HCT116 (cell line): ENCODE measurements around the gene CDKAL1. TPM values are rescaled to one million over a fixed set of nuclear protein-coding genes. Genes with fewer than 3 reads are reported as not detected.
A peak's percentile ranks its signal among the peaks of the same experiment; 100 is the strongest.
"Not testable (repeated sequence)": the region's sequence is repeated elsewhere in the genome, so short reads cannot be mapped to it uniquely, and the experiment has no call there.

ENCODE experiments used
- ATAC-seq: fragments of 200-7000 bp; cut with Tn5 transposase; 2 replicates; pipeline ENCODE4 v1.9.1; 2020; ENCODE audit warnings: mild to moderate bottlenecking, moderate library complexity
- BruUV-seq: library from RNA; stranded (reverse); fragments of 400-500 nt; replicated peaks from 2 replicates; lab custom pipeline; 2021; lab: Mats Ljungman, UMichigan
- CTCF ChIA-PET: fragments of 300-600 bp; sonication (Branson Sonifier 250); formaldehyde crosslinking; loops from one replicate; lab custom pipeline; 2021; ENCODE audit warnings: antibody characterized with exemption; lab: Charles Lee
- POLR2A ChIA-PET: fragments of 300-600, 350-600 bp; sonication (Branson Sonifier 250); formaldehyde crosslinking; loops from one replicate; lab custom pipeline; 2021; ENCODE audit warnings: antibody characterized with exemption; lab: Charles Lee
- RAD21 ChIA-PET, 2 experiments: fragments of 300-600 bp; sonication (Branson Sonifier 250); formaldehyde crosslinking; loops; one replicate each; lab custom pipeline; 2023; ENCODE audit warnings: low total read pairs in 2 of 2; ENCODE audit not compliant: uncharacterized antibody in 2 of 2, unreplicated experiment in 2 of 2, low non-redundant PET in 1 of 2; lab: Charles Lee
- DNase-seq: peaks from one replicate; pipeline ENCODE4 v3.0.0-alpha.2; 2010; ENCODE audit warnings: low read depth, low spot score
- H2AFZ ChIP-seq: fragments of 200-600 bp; shearing (Covaris generic), sonication (generic); 2 replicates; pipeline ENCODE4 v1.6.1; 2017; ENCODE audit warnings: low read depth, mixed run types, mixed read lengths, antibody characterized with exemption, low read length; ENCODE audit not compliant: poor library complexity, severe bottlenecking
- H3K27ac ChIP-seq: 2 replicates; pipeline ENCODE4 v1.5.1; 2012; ENCODE audit warnings: low read depth, low read length
- H3K27me3 ChIP-seq: fragments of 200-600 bp; sonication (generic); 2 replicates; pipeline ENCODE4 v1.6.1; 2016; ENCODE audit warnings: mixed run types, low read length, mixed read lengths; ENCODE audit not compliant: insufficient read depth
- H3K36me3 ChIP-seq, 2 experiments: fragments of 200-500 bp in 1 of 2; fragments of 200-600 bp in 1 of 2; sonication (Bioruptor generic) in 1 of 2; sonication (generic) in 1 of 2; 2 replicates each; pipeline versions ENCODE4 v1.5.1 to v1.6.1; 2014 to 2016; ENCODE audit warnings: low read length in 2 of 2, inconsistent platforms in 1 of 2, mixed read lengths in 1 of 2, mixed run types in 1 of 2; ENCODE audit not compliant: insufficient read depth in 2 of 2, control insufficient read depth in 1 of 2
- H3K4me1 ChIP-seq, 2 experiments: fragments of 200-600 bp in 1 of 2; sonication (generic) in 1 of 2; 2 replicates each; pipeline versions ENCODE4 v1.5.1 to v1.6.1; 2012 to 2017; ENCODE audit warnings: low read length in 2 of 2, inconsistent platforms in 1 of 2, mild to moderate bottlenecking in 1 of 2, mixed read lengths in 1 of 2, mixed run types in 1 of 2, moderate library complexity in 1 of 2; ENCODE audit not compliant: insufficient read depth in 2 of 2, control insufficient read depth in 1 of 2
- H3K4me2 ChIP-seq: fragments of 200-600 bp; sonication (generic); 2 replicates; pipeline ENCODE4 v1.6.1; 2017; ENCODE audit warnings: mixed run types, low read length, mixed read lengths
- H3K4me3 ChIP-seq, 2 experiments: fragments of 200-600 bp in 1 of 2; sonication (generic) in 1 of 2; replicated peaks in 1 of 2; 2 replicates each; pipeline ENCODE4 v1.5.1; 2011 to 2016; ENCODE audit warnings: low read length in 2 of 2, control low read depth in 1 of 2, low read depth in 1 of 2, mild to moderate bottlenecking in 1 of 2, mixed read lengths in 1 of 2, mixed run types in 1 of 2
- H3K79me2 ChIP-seq: fragments of 200-600 bp; sonication (generic); 2 replicates; pipeline ENCODE4 v1.6.1; 2017; ENCODE audit warnings: mild to moderate bottlenecking, mixed run types, low read length, moderate library complexity, mixed read lengths; ENCODE audit not compliant: insufficient read depth
- H3K9ac ChIP-seq: fragments of 200-600 bp; sonication (generic); 2 replicates; pipeline ENCODE4 v1.6.1; 2016; ENCODE audit warnings: low read length, mixed read lengths
- H3K9me2 ChIP-seq: fragments of 200-600 bp; sonication (generic), shearing (Covaris generic); 2 replicates; pipeline ENCODE4 v1.6.1; 2017; ENCODE audit warnings: mixed run types, mild to moderate bottlenecking, moderate library complexity; ENCODE audit not compliant: insufficient read depth
- H3K9me3 ChIP-seq, 2 experiments: fragments of 200-500 bp in 1 of 2; fragments of 200-600 bp in 1 of 2; sonication (Bioruptor generic) in 1 of 2; sonication (generic) in 1 of 2; 2 replicates each; pipeline ENCODE4 v1.6.1; 2014 to 2017; ENCODE audit warnings: low read length in 2 of 2, mixed read lengths in 2 of 2, inconsistent platforms in 1 of 2, low read depth in 1 of 2, mild to moderate bottlenecking in 1 of 2, mixed run types in 1 of 2, moderate library complexity in 1 of 2; ENCODE audit not compliant: control insufficient read depth in 1 of 2, insufficient read depth in 1 of 2
- H4K20me1 ChIP-seq: fragments of 200-600 bp; sonication (generic), shearing (Covaris generic); 2 replicates; pipeline ENCODE4 v1.6.1; 2017; ENCODE audit warnings: mixed run types, mild to moderate bottlenecking, moderate library complexity; ENCODE audit not compliant: insufficient read depth
- EGR1 ChIP-seq: IDR thresholded peaks from 2 replicates; pipeline ENCODE4 v1.6.1; 2012; ENCODE audit warnings: low read depth
- SP1 ChIP-seq: IDR thresholded peaks from 2 replicates; pipeline ENCODE4 v1.6.1; 2012; ENCODE audit warnings: low read depth
- intact Hi-C: fragments of 100-400 bp; cut with micrococcal nuclease; formaldehyde crosslinking; loops from 2 replicates; pipeline ENCODE4 v1.10.0; 2022
- total RNA-seq: library from RNA; stranded (reverse); gene quantifications from one replicate; pipeline ENCODE4 v1.2.1, GENCODE V29; 2021; ENCODE audit not compliant: unreplicated experiment

The CDKAL1 gene
- total RNA-seq, 1 experiment from 2014 or later: 14.9 TPM

- no peak for ATAC-seq
- CTCF ChIA-PET: no interaction called here
- Histone ChIP-seq H3K36me3 (no peaks in the 10 kb centered on the region), H3K9ac (no peak overlapping the region), H3K4me1 (peaks cover 5% of the 10 kb centered on the region in 2 experiments; a peak in 3 of 4 replicates), H3K9me2 (no peaks in the 10 kb centered on the region), H3K27me3 (no peaks in the 10 kb centered on the region), H2AFZ (no peak overlapping the region), H3K4me2 (no peak overlapping the region), H4K20me1 (no peaks in the 10 kb centered on the region), H3K4me3 (no peak overlapping the region), H3K27ac (no peak overlapping the region), H3K9me3 (no peaks in the 10 kb centered on the region), H3K79me2 (no peaks in the 10 kb centered on the region)
- POLR2A ChIA-PET: no interaction called here
- intact Hi-C loops: no loop called here
- DNase-seq: no peak
- RAD21 ChIA-PET: no interaction called here
- TF ChIP-seq SP1: no peak
- no TSS peak for BruUV-seq
These were observed 108.2 kb downstream of the CDKAL1 start for GRCh38 chr6:20642441-20642840.

GRCh38 chr6:20644667-20645370, 110.6 kb downstream of the CDKAL1 start:
- no peak overlapping the region for H3K9ac ChIP-seq
- intact Hi-C loops: no loop called here
- DNase-seq (no peak), ATAC-seq (no peak)
- ChIA-PET POLR2A (no interaction called here), RAD21 (no interaction called here), CTCF (no interaction called here)
- H3K27me3 ChIP-seq: no peaks in the 10 kb centered on the region
- H3K36me3 ChIP-seq: no peaks in the 10 kb centered on the region
- no peaks in the 10 kb centered on the region for H3K9me2 ChIP-seq
- TF ChIP-seq EGR1 (peak; percentile 53; the same call in 1 of the 2 replicates), SP1 (no peak)
- no peak overlapping the region for H3K27ac ChIP-seq
- no peak overlapping the region for H2AFZ ChIP-seq
- H3K4me3 ChIP-seq: no peak overlapping the region
- H4K20me1 ChIP-seq: no peaks in the 10 kb centered on the region
- H3K4me1 ChIP-seq: peaks cover 5% of the 10 kb centered on the region in 2 experiments; a peak in 3 of 4 replicates
- H3K9me3 ChIP-seq: no peaks in the 10 kb centered on the region
- peak overlapping the region; percentile 17; the same call in 1 of the 2 replicates for H3K4me2 ChIP-seq
- no TSS peak for BruUV-seq
- no peaks in the 10 kb centered on the region; the same call in 1 of the 2 replicates for H3K79me2 ChIP-seq

GRCh38 chr6:20645572-20645971, 111.3 kb downstream of the CDKAL1 start:
- H4K20me1 ChIP-seq, H3K27me3 ChIP-seq, intact Hi-C loops, DNase-seq, POLR2A ChIA-PET, H3K4me1 ChIP-seq, H3K79me2 ChIP-seq, CTCF ChIA-PET, RAD21 ChIA-PET, BruUV-seq, H3K4me2 ChIP-seq, H3K36me3 ChIP-seq, ATAC-seq, H3K9ac ChIP-seq, H3K9me3 ChIP-seq, H3K9me2 ChIP-seq, H3K27ac ChIP-seq, H3K4me3 ChIP-seq, H2AFZ ChIP-seq: not testable (repeated sequence)
